ENCODE results near the gene GPALPP1.
"Not testable (repeated sequence)": the region's sequence is repeated elsewhere in the genome, so short reads cannot be mapped to it uniquely, and the experiment has no call there.

Gene GPALPP1, protein sequence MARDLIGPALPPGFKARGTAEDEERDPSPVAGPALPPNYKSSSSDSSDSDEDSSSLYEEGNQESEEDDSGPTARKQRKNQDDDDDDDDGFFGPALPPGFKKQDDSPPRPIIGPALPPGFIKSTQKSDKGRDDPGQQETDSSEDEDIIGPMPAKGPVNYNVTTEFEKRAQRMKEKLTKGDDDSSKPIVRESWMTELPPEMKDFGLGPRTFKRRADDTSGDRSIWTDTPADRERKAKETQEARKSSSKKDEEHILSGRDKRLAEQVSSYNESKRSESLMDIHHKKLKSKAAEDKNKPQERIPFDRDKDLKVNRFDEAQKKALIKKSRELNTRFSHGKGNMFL
- total RNA-seq, result 10.0 to 31.7 (median 21.6) reads per million in 18 experiments

DNA sequence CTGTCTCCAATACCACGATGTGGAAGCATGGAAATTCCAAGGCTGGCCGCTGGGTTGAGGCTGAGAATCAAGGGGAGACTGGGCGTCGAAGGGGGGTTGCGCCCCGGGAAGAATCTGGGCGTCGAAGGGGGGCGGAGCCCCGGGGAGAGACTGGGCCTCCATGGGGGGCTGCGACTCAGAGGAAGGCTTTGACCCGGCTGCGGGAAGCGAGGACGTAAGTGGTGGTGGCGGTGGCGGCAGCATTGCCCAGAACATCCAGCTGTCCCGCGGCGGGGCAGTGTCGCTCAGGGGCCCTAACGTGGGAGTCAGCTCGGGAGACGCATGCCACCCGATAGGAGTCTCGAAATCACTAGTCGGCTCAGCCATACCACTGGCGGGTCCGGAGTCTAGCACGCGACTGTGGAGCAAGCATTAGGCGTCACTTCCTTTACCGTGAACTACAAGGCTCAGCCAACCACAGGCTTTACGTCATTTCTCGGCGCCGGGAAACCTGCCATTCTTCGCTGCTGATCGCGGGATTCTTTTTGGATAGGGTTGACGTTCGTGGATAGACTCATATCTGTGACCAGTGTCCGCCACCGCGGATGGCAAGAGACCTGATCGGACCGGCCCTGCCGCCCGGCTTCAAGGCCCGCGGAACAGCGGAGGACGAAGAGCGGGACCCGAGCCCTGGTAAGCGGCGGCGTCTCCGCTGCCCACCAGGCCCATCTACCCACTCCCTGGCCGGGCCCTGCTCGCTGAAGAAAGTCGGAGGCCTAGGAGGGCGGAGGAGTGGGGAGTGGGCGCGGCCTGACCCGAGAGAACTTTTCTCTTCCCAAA, at the start of gene GPALPP1, which contains the start of gene NUFIP1:
TSS of gene GPALPP1 (plus strand) at position 468 of the 819 bp plus-strand sequence. CDS start at position 585, 117 bp downstream.
TSS of gene NUFIP1 (minus strand) at position 401 of the 819 bp plus-strand sequence. CDS start at position 366, 35 bp downstream.
- DNase-seq, result peak; percentile 93 to 96

DNA sequence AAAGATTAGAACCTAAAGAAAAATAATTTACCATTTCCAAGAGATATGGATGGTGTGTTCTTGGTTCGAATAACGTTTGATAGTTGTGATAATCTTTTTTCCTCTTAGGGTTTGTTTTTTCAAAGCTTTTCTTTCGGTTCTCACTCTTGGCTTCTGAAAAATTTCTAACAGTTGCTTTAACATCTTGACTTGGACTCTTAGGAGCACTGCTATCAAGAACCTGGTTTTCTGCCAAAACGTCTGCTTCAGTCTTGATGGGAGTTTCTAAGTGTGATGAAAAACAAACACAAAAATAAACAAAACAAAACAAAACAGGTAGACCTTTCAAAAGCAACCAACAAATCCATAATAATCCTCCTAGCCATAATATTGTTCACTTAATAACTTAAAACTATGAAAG, 45.9 kb upstream of the GPALPP1 start:
- DNase-seq, result not testable (repeated sequence)

DNA sequence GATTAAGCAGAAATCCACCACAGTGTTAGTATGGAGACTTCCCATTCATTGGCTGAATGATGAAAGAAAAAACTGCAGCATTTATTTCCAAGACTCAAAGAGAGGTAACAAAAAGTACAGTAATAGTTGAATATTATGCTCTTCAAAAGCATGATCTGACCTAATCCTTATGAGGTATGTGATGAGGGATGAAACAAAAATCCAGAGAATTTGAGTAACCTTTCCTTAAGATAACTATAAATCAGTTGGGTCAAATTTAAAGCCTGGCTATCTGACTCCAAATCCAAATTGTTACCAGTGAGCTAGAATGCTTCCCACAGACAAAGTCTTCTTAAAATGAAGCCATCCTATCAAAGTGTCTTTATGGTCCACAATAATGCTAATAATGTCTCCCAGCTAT, 38.2 kb upstream of the GPALPP1 start:
- DNase-seq, result no peak

DNA sequence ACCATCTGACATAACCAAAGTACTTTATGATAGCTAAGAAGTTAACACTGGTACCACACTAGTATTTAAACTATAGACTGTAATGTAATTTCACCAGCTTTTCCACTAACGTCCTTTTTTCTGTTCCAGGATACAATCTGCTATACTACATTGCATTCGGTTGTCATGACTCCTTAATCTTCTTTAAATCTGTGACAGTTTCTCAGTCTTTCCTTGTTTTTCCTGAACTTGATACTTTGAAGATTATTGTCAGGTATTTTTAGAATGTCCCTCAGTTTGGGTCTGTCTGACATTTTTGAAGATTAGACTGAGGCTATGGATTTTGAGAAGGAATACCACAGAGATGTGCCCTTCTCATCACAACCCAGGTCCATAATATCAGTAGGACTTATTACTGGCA, 36.7 kb upstream of the GPALPP1 start:
- DNase-seq, result no peak

DNA sequence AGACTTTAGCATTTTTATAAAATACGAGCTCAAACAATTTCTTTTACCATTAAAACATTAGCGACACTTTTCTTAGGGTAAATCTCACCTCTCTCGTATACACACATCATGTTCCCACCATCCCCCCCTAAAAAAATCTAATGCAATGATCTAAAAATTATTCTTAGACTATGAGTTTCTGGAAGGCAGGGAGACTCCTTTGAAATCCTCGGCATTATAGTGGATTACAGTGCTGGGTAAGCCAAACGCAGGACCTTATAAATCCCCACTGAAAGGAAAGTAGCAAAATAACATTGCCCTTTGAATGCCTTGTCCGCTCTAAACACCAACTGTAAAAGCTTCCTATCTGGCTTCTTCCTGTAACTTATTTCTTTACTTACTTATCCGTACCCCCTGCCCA, 35.1 kb upstream of the GPALPP1 start:
- no peak for DNase-seq

DNA sequence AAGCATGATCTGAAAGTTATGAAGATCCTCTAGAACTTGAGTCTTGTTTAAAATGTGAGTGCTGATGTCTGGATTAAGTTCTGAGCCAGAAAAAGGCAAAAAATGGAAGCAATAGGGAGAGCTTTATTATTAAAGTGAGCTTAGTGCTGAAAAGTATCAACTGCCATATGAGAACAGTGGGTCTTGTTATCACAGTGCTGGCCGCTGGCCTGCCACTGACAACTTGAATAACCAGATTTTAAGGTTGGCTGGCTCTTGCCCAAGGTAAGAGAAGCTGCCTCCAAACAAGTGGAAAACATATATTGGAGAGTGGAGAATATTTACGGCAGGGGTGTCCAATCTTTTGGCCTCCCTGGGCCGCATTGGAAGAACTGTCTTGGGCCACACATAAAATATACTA, 33.9 kb upstream of the GPALPP1 start:
- DNase-seq, result no peak

DNA sequence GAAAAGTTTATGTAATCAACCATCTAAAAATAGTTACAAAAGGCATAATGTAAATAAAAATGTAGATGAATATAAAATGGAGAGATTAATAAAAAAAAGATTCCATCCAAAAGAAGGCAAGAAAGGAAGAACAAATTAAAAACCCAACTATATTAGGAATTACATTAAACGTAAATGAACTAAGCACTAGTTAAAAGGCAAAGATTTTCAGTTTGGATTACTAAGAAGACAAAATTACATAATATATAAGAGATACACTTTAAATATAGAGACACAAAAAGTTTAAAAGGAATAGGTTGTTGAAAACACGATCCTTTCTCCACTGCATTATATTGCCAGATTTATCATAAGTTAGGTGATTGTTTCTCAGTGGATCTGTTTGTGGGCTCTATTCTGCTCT, 27.3 kb upstream of the GPALPP1 start:
- DNase-seq, result no peak

DNA sequence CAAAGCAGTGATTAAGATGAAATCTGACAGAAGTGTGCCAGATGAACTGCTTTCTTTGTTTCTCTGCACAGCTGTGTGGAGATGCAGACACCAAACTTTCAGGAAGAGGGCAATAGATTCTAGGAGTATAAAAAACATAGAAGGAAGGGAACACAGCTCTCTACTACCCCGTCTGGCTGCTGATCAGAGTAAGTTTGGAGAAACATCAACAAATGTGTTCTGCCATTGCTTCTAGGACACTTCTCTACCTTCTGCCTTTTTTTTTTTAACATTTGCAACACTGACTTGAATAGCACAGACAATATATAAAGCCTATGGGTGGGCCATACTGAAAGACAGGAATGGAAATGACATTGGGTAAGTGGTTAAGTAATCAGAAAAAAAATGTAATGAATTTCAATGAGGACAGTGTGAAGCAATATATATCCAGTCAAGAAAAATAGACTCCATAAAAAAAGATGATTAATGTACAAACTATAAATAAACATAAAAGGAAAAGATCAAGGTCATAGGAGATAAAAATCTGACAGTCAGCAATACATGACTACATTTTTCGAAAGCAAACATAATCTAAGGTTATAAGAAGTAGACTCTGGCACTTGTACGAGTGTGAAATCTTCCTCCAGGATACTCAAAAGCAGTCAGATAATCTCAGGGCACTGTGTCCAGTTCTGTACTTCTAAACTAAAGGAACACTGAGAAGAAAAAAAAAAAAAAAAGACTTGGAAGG, 21.5 kb upstream of the GPALPP1 start:
- no peak for DNase-seq

DNA sequence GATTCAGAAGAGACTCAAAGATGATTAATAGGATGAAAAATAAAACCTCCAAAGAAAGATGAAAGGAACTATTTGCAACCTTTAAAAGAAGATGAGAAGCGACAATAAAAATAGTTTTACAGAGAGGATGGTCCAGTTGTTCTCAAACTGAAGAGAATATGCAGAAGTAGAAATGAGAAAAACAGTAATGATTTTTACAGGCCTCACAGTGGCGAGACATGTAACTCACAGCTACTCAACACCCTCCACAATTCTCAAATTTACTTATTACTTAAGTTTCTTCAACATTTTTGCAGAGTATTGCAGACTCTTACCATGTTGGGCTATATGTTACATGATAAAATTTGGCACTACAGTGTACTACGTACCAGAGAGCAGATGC, 20.9 kb upstream of the GPALPP1 start:
- DNase-seq, result no peak

DNA sequence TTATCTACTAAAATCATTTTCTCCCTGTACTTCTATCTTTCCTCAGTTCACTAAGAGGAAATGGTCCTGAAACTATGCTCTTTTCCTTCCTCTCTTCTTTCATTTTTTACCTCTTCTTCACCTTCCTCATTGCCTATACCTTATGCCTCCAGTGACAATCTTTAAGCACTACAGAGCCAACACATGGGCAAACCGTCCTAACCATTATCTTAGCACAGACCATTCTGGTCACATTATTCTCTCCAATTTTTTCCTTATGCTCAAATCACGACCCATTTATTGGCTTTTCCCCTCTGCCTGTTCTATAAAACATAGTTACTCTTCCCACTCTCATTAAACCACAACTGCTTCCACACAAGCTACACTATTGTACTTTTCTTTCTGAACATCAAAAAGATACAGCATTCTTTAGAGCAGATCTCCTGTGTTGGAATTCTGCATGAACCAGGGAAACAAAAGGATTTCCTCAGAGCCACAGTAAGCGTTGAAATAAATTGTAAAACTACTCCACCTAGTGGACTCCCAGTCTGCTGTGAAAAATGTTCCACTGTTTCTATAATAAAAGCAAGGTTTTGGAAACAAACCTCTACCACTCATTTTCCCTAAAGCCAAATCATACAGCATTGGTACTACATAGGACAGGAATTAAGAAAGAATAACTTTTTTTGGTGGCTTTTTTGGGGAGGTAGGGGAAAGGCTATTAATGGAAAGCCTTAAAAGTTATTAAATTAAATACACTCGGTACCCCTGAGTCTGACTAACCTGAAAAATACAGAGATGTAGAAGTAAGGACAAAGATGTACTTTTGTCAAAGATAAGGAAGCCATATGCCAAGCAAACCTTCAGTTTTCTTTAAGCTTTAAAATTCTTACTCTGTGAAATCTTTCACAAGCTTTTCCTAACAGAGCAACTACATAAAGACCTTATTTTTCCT, 19.5 kb upstream of the GPALPP1 start:
- peak; percentile 38 to 45 for DNase-seq

DNA sequence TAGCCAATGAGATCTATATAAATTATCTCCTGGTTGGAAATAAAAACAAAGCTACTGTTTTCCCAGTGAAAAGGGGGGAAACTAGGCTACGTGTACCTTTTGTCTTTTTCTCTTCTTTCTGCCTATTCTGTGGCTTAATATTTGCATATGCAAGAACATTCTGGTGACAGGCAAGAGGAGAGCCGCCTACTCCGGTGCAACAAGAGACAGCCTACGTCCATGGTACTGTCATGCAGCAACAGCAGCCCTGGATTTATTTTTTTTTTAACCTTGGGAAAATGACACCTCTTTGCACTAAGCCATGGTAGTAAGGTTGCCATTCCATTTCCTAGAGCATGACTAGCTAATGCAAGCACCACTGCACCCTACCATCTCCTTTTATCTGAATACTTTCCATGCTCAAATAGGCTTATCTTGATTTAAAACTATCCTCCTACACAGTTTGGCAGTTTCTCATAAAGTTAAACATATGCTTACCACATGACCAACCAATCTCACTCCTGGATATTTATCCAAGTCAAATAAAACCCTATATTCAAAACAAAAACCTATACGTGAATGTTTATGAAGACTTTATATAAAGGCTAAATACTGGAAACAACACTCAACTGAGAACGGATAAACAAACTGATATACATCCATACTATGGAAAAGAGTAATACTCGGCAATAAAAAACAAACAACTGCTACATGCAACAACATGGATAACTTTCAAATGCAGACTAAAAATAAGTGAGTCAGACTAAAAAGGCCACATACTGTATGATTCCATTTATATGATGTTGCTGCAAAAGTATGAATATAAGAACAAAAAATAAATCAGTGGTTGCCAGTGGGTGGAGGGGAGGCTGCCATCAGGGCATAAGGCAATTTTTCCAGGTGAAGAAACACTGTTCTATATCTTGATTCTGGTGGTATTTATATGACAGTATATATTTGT, 17.4 kb upstream of the GPALPP1 start:
- DNase-seq, result no peak

DNA sequence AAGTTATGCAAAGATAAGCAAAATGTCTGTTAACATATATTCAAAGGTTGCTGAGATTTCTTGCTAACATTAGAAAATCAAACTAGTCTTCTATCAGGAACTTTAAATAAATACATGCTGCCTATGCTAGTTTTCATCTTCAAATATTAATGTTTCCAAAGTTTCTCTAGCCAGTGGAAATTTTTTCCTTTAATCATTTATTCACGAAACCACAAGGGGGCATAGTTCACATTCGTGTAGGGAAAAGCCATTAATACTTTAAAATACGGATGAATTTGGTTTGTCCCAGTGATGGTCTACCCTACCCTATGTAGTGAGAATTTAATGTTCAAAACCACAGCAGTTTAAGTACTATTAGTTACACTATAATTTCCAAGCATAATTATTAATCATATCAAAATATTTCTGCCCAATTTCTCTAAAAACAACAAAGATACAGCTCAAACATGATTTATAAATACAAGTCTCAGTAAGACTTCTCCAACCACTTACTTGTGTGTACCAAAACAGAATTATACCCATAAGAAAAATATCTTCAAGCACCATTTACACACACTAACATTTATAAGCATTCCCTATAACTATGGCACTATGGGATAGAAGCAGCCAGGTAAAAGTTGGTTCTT, 16.3 kb upstream of the GPALPP1 start:
- DNase-seq, result peak; percentile 7 to 37

DNA sequence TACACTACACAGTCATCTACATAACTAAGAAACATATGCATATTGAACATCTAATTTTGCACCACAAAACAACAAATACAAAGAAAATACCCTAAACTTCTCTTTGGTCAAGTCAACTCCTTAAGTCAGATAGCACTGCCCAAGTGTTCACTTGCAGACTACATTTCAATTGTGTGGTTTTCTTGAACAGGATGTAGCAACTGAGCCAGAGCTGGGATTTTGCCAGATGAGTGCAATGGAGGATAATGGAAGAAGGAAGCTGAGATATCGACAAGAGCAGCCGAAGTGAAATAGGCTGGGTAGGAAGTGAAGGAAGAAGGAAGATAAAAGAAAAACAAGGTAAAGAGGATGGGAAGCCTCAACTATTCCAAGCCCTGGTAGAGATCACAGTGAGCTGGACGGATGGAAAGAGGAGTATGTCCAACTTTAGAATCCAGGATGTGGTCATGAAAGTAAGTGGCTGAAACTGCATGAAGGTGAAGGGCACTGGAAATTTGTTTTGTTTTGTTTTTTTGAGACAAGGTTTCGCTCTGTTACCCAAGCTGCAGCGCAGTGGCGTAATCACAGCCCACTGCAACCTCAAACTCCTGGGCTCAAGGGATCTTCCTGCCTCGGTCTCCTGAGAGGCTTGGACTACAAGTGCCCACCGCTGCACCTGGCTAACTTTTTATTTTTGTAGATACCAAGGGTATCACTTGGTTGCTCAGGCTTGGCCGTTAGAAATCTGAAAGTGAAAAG, 15.1 kb upstream of the GPALPP1 start:
- DNase-seq, result peak; percentile 39 to 43

DNA sequence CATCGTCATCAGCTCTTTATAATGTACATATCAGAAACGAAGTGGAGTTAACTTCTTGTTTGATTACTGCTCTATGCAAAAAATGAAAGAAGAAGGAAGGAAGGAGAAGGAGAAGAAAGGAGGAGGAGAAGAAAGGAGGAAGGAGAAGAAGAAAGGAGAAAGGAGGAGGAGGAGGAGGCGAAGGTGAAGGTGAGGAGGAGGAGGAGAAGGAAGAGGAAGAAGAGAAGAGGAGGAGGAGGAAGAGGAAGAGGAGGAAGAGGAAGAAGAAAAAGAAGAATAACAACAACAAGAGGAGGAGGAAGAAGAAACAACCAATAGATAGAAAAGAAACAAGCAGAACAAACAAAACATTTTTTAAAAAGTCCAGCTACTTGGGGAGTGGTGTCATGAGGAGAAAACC, 13.1 kb upstream of the GPALPP1 start:
- DNase-seq, result no peak

DNA sequence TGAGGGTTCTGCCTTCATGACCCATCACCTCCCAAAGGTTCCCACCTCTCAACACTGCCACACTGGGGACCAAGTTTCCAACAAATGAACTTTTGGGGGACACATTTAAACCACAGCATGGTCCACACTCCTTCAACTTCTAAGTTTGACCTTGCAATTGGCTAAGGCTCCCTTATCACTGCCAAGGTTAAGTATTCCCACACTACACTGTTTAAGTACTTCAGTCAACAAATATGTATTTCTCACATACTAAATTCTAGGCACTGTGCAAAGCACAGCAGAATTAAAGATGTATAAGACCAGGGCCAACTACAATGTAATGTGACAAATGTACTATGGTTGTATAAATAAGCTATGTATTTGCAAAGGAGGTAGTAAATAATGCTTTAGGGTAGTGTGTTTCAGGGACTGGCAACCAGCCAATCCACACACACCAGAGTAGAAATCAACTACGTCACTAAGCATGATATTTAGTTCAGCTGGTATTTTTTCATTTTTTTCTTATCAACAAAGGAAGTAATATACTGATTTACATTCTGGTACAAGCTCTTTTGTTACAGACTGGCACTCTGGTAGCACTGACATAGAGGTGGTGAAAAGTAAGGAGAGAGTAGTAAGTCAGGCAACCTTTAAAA, 12.3 kb upstream of the GPALPP1 start:
- no peak for DNase-seq

DNA sequence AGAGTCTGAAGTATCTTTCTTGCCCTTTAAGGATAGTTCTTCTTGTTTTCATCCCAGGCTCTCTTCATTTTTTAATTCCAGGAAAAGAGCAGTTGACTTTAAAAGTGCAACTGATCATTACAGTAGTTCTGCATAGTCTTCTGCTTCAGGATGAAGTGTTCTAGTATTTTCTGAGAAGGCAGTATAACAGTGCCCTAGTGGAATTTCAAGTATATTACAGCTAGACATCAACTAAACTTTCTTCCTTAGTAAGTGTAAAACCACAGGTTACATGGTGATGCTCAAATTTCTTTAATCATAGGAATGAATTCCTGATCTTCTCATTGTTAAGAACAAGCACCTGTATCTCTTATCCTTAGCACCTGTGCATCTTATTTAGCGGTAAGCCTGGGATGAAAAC, 11.0 kb upstream of the GPALPP1 start:
- no peak for DNase-seq

DNA sequence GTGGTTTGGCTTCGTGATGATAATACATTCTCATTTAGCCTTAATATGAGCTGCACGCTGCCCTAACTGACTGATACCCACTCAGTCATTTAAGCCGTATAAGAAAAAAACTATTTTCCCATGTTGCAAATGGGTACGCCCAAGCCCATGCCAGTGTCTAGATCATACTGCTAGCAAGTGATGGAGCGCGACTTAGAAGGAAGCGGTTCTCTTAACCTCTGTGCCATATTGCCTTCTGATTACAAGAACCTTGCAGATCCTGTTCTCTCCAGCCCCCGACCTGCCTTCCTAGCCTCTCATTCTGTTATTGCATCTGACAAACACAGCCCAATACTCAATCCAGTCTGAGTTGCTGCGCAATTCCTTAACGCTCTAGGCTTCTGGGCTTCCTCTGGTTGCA, 603 bp downstream of the GPALPP1 start:
- DNase-seq, result peak in 1 of 2 donors; percentile 15

DNA sequence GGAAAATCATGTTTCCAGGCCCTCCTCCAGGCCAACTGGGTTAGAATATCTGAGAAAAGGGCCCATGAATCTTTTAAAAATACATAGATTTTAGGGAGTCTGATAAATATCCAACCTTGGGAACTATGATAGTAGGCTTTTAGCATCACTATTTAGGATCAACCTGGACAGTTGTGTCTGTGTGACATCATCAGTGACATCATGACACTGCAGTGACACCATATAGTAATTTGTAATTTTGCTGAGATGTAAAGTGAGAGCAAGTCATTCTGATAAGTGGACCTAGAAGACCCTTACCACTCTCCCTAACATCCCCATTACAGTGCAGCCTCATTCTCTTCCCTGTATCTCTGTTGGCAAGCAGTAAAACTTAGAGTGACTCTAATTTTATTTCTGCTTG, 14.1 kb downstream of the GPALPP1 start:
- no peak for DNase-seq

DNA sequence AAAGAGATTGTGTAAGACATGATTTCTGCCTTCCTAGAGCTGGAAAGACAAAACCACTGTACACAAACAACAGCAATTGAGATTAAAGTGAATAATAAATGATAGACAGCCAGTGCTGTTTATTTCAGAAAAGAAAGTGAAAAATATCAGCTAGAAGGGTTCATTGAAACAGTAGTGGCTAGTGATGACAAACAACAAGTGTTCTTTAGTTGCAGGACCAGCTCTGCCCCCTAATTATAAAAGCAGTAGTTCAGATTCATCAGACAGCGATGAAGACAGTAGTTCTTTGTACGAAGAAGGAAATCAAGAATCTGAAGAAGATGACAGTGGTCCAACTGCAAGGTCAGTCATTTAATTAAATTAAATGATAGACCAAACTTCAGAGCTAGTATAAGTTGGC, 14.8 kb downstream of the GPALPP1 start:
- DNase-seq, result no peak
